SU-DHL-6 (cell line): ENCODE results near the gene CHMP1A.

Experiments
- H2AFZ ChIP-seq: fragments of 200-600 bp; sonication (generic); 2 replicates; pipeline ENCODE4 v1.6.1; 2014; ENCODE audit warnings: low read depth, mild to moderate bottlenecking, moderate library complexity, mixed read lengths, antibody characterized with exemption, low read length; ENCODE audit not compliant: severe bottlenecking
- H3F3A ChIP-seq: fragments of 200-600 bp; shearing (Covaris generic); 2 replicates; pipeline ENCODE4 v1.6.0; 2016; ENCODE audit warnings: antibody characterized with exemption, mild to moderate bottlenecking; ENCODE audit not compliant: insufficient read depth
- H3K27ac ChIP-seq: fragments of 200-600 bp; sonication (generic); 2 replicates; pipeline ENCODE4 v1.5.1; 2016; ENCODE audit warnings: low read depth, mild to moderate bottlenecking, low read length, moderate library complexity, mixed read lengths
- H3K27me3 ChIP-seq: fragments of 200-600 bp; sonication (generic), shearing (Covaris generic); 2 replicates; pipeline ENCODE4 v1.6.0; 2014; ENCODE audit warnings: mild to moderate bottlenecking, low read length
- H3K36me3 ChIP-seq: fragments of 200-600 bp; sonication (generic); 2 replicates; pipeline ENCODE4 v1.6.1; 2014; ENCODE audit warnings: mild to moderate bottlenecking, low read length, mixed read lengths
- H3K4me2 ChIP-seq: fragments of 300-600, 200-600 bp; shearing (Covaris generic), sonication (generic); 2 replicates; pipeline ENCODE4 v1.6.0; 2014; ENCODE audit warnings: low read length, low read depth, mild to moderate bottlenecking; ENCODE audit not compliant: poor library complexity, severe bottlenecking
- H3K4me3 ChIP-seq: fragments of 200-600 bp; sonication (generic); 2 replicates; pipeline ENCODE4 v1.5.1; 2014; ENCODE audit warnings: antibody characterized with exemption, low read length, mild to moderate bottlenecking, mixed read lengths; ENCODE audit not compliant: insufficient read depth, poor library complexity, severe bottlenecking
- H3K79me2 ChIP-seq: fragments of 200-600 bp; sonication (generic); 2 replicates; pipeline ENCODE4 v1.6.1; 2014; ENCODE audit warnings: mild to moderate bottlenecking, low read length, moderate library complexity; ENCODE audit not compliant: insufficient read depth
- H3K9ac ChIP-seq: fragments of 200-600 bp; sonication (generic); 2 replicates; pipeline ENCODE4 v1.7.0; 2014; ENCODE audit warnings: mild to moderate bottlenecking, low read length
- H3K9me2 ChIP-seq: fragments of 200-600 bp; sonication (generic); replicated peaks from 2 replicates; pipeline ENCODE4 v1.6.1; 2014; ENCODE audit warnings: low read length; ENCODE audit not compliant: insufficient read depth
- H3K9me3 ChIP-seq: fragments of 200-600 bp; sonication (generic); 2 replicates; pipeline ENCODE4 v1.6.1; 2014; ENCODE audit warnings: low read length, mixed read lengths; ENCODE audit not compliant: insufficient read depth
- H4K20me1 ChIP-seq: fragments of 200-600 bp; sonication (generic); 2 replicates; pipeline ENCODE4 v1.6.1; 2014; ENCODE audit warnings: low read depth, mild to moderate bottlenecking, antibody characterized with exemption, low read length, moderate library complexity, mixed read lengths
- CTCF ChIP-seq: fragments of 200-600 bp; sonication (generic); IDR thresholded peaks from one replicate; pipeline ENCODE4 v1.5.1; 2017; ENCODE audit warnings: antibody characterized with exemption, mild to moderate bottlenecking, low read length, moderate library complexity; ENCODE audit not compliant: insufficient read depth, poor library complexity, severe bottlenecking
- EZH2phosphoT487 ChIP-seq: fragments of 200-600 bp; sonication (generic), shearing (Covaris generic); conservative IDR thresholded peaks from 2 replicates; pipeline ENCODE4 v1.6.1; 2018; ENCODE audit warnings: mild to moderate bottlenecking, antibody characterized with exemption, low read length, moderate library complexity, mixed read lengths

The CHMP1A gene

GRCh38 chr16:89642574-89642973, 14.9 kb downstream of the CHMP1A start:
- no peaks in the 10 kb centered on the region for H3F3A ChIP-seq
- TF ChIP-seq EZH2phosphoT487: no peak
- TF ChIP-seq CTCF: no peak
- no peaks in the 10 kb centered on the region for H3K9me3 ChIP-seq
- H3K27me3 ChIP-seq: no peaks in the 10 kb centered on the region
- no peak overlapping the region for H3K4me2 ChIP-seq
- no peak overlapping the region for H3K27ac ChIP-seq
- no peaks in the 10 kb centered on the region for H3K36me3 ChIP-seq
- H3K4me3 ChIP-seq: no peak overlapping the region
- no peak overlapping the region for H3K9ac ChIP-seq
- H3K9me2 ChIP-seq: no peaks in the 10 kb centered on the region
- H3K79me2 ChIP-seq: no peaks in the 10 kb centered on the region
- H4K20me1 ChIP-seq: no peaks in the 10 kb centered on the region
- H2AFZ ChIP-seq: no peak overlapping the region

- no peaks in the 10 kb centered on the region for H3F3A ChIP-seq
- H3K9me2 ChIP-seq: no peaks in the 10 kb centered on the region
- H4K20me1 ChIP-seq: no peaks in the 10 kb centered on the region
- no peaks in the 10 kb centered on the region for H3K36me3 ChIP-seq
- no peak overlapping the region for H3K4me2 ChIP-seq
- no peak for TF ChIP-seq EZH2phosphoT487
- no peak for TF ChIP-seq CTCF
- H3K27me3 ChIP-seq: no peaks in the 10 kb centered on the region
- H3K4me3 ChIP-seq: no peak overlapping the region
- H3K9ac ChIP-seq: no peak overlapping the region
- no peaks in the 10 kb centered on the region for H3K9me3 ChIP-seq
- H3K79me2 ChIP-seq: no peaks in the 10 kb centered on the region
- H3K27ac ChIP-seq: no peak overlapping the region
- no peak overlapping the region for H2AFZ ChIP-seq
These were observed 15.9 kb downstream of the CHMP1A start for GRCh38 chr16:89641458-89642119.

GRCh38 chr16:89639385-89639784, 18.1 kb downstream of the CHMP1A start:
- Histone ChIP-seq H3K9me3 (no peaks in the 10 kb centered on the region), H3K4me2 (no peak overlapping the region), H3K9ac (no peak overlapping the region), H3K27ac (no peak overlapping the region), H4K20me1 (no peaks in the 10 kb centered on the region), H2AFZ (no peak overlapping the region), H3F3A (no peaks in the 10 kb centered on the region), H3K36me3 (no peaks in the 10 kb centered on the region), H3K27me3 (no peaks in the 10 kb centered on the region), H3K4me3 (no peak overlapping the region), H3K79me2 (no peaks in the 10 kb centered on the region), H3K9me2 (no peaks in the 10 kb centered on the region)
- TF ChIP-seq CTCF (no peak), EZH2phosphoT487 (no peak)
